Gastroesophageal sphincter (tissue), 4 donors: Measurements from ENCODE around the gene VAV2. TPM values are rescaled to one million over a fixed set of nuclear protein-coding genes. Genes with fewer than 3 reads are reported as not detected.
A peak's percentile ranks its signal among the peaks of the same experiment; 100 is the strongest.

Source experiments
- ATAC-seq: fragments of 150-250 bp; one replicate; pipeline ENCODE4 v1.9.1; 2016; ENCODE audit warnings: mild to moderate bottlenecking, moderate library complexity
- H3K27ac ChIP-seq, 4 donors: fragments of 200-600 bp; sonication (generic) in 3 of 4; 1 replicate in 3 of 4; 2 replicates in 1 of 4; pipeline ENCODE4 v1.5.1; 2016 to 2019
- H3K27me3 ChIP-seq: fragments of 200-600 bp; sonication (generic); one replicate; pipeline ENCODE4 v1.5.1; 2019
- H3K36me3 ChIP-seq, 2 donors: fragments of 200-600 bp; sonication (generic); one replicate each; pipeline ENCODE4 v1.5.1; 2019; ENCODE audit warnings: control low read depth in 1 of 2
- H3K4me1 ChIP-seq, 3 donors: fragments of 200-600 bp; sonication (generic); 1 replicate in 2 of 3; 2 replicates in 1 of 3; pipeline ENCODE4 v1.5.1; 2016 to 2019; ENCODE audit warnings: control low read depth in 2 of 3
- H3K4me3 ChIP-seq, 2 donors: fragments of 200-600 bp; sonication (generic); one replicate each; pipeline ENCODE4 v1.5.1; 2019; ENCODE audit warnings: mild to moderate bottlenecking in 1 of 2, moderate library complexity in 1 of 2
- H3K9me3 ChIP-seq, 3 donors: fragments of 200-600 bp; sonication (generic); one replicate each; pipeline ENCODE4 v1.5.1; 2017 to 2019; ENCODE audit warnings: control low read depth in 2 of 3
- EP300 ChIP-seq: sonication (generic); formaldehyde crosslinking; IDR thresholded peaks from one replicate; pipeline ENCODE4 v1.6.1; 2017; ENCODE audit warnings: antibody characterized with exemption, mild to moderate bottlenecking
- POLR2A ChIP-seq, 2 donors: fragments of 450-650 bp; IDR thresholded peaks; one replicate each; pipeline ENCODE4 v1.6.1; 2017; ENCODE audit warnings: antibody characterized with exemption in 2 of 2, mild to moderate bottlenecking in 2 of 2, moderate library complexity in 1 of 2
- POLR2AphosphoS5 ChIP-seq: sonication (generic); formaldehyde crosslinking; IDR thresholded peaks from one replicate; pipeline ENCODE4 v1.6.1; 2017; ENCODE audit warnings: antibody characterized with exemption
- WGBS, 2 donors: methylation state at CpG; one replicate each; pipeline ENCODE4 v1.1.5; 2018; ENCODE audit warnings: low coverage in 1 of 2; 5-methylcytosine and 5-hydroxymethylcytosine counted together
- total RNA-seq, 4 donors: library from RNA; depleted of rRNA; stranded (reverse); fragments of >200 nt; gene quantifications; one replicate each; pipeline ENCODE4 v1.1.0, GENCODE V29; 2016
- TF ChIP-seq, protein P1 (sequence below), 4 experiments: fragments of 200-600 bp in 2 of 4; fragments of 450-650 bp in 2 of 4; sonication (generic) in 1 of 4; IDR thresholded peaks; one replicate each; pipeline ENCODE4 v1.5.1; 2017 to 2019; ENCODE audit warnings: antibody characterized with exemption in 4 of 4, mild to moderate bottlenecking in 2 of 4, moderate library complexity in 2 of 4

Gene VAV2
- total RNA-seq, 4 donors from 2014 or later, result 7.7 to 16.8 (median 8.9) TPM

DNA sequence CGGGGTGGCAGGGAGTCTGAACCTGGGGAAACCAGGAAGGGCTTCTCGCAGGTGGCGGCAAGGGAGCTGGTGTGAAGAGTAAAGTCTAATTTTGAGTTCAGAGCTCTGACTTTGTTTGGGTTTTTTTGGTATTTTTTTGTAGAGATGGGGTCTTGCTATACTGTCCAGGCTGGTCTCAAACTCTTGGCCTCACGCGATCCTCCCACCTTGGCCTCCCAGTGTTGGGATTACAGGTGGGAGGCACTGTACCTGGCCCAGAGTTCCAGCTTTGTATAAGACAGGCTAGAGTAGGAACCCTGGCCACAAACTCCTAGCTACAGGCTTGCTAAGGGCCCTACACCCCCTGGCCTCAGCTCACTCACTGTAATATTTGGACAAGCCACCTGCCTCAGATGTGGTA lies 148.9 kb downstream of the VAV2 start:
- Histone ChIP-seq H3K4me3 (no peak overlapping the region), H3K27me3 (no peaks in the 10 kb centered on the region), H3K27ac (no peak overlapping the region), H3K4me1 (peaks cover 0 to 29% (median 8%) of the 10 kb centered on the region in 3 donors), H3K36me3 (no peaks in the 10 kb centered on the region), H3K9me3 (no peaks in the 10 kb centered on the region)
- 90 to 95% methylated on average over 2 to 3 of the region's 5 CpGs for WGBS, 2 donors
- TF ChIP-seq EP300 (no peak), POLR2AphosphoS5 (no peak)
- ATAC-seq, result no peak

DNA sequence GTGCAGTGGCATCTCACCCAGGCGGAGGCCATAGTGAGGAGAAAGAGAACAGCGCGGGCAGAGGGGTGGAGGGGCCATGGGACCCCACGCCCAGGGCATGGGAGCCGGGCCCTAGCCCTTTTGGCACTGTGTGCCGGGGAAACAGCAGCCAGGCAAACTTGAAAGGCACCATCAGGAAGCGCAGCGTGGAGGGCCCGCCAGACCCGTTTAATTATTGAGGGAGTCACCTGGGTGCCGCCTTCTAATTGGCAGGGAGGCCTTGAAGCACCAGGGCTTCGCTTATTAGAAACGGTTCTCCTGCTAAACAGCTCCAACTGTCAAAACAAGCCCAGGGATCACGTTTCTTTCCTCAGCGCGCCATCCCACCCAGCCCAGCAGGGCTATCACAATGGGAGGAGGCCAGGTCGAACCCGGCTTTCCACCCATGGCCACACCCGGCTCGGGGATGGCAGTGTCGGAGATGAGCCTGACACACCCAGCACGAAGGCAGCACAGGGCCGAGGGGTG lies 149.3 kb downstream of the VAV2 start:
- WGBS, 2 donors, result no CpG with 5 or more reads among the region's 23 CpGs
- Histone ChIP-seq H3K4me1 (peaks cover 0 to 29% (median 8%) of the 10 kb centered on the region in 3 donors), H3K4me3 (no peak overlapping the region), H3K36me3 (no peaks in the 10 kb centered on the region), H3K27me3 (no peaks in the 10 kb centered on the region), H3K9me3 (no peaks in the 10 kb centered on the region), H3K27ac (no peak overlapping the region)
- ATAC-seq, result no peak
- TF ChIP-seq POLR2A (IDR thresholded peaks at IDR 0.05), result no peak
- TF ChIP-seq, protein P1, sequence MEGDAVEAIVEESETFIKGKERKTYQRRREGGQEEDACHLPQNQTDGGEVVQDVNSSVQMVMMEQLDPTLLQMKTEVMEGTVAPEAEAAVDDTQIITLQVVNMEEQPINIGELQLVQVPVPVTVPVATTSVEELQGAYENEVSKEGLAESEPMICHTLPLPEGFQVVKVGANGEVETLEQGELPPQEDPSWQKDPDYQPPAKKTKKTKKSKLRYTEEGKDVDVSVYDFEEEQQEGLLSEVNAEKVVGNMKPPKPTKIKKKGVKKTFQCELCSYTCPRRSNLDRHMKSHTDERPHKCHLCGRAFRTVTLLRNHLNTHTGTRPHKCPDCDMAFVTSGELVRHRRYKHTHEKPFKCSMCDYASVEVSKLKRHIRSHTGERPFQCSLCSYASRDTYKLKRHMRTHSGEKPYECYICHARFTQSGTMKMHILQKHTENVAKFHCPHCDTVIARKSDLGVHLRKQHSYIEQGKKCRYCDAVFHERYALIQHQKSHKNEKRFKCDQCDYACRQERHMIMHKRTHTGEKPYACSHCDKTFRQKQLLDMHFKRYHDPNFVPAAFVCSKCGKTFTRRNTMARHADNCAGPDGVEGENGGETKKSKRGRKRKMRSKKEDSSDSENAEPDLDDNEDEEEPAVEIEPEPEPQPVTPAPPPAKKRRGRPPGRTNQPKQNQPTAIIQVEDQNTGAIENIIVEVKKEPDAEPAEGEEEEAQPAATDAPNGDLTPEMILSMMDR (IDR thresholded peaks at IDR 0.05), result no peak
- no peak for TF ChIP-seq POLR2AphosphoS5
- no peak for TF ChIP-seq EP300

DNA sequence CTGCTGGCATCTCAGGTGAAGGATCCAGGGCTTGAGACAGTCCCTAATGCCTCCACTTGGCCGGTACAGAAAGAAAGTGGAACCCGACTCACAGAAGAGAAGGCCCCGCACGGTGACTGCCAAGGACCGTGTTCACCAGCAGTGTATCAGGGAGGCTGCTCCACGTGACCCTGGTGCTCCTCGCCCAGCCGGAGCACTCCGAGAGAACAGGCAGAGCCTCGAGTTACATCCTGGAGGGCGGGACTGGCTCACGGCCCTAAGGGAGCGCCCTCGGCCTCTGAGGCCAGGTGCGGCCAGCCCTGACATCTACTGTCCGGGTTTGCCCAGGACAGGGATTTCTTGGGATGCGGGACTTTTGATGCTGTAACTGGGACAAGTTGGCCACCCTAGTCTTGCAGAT lies 149.9 kb downstream of the VAV2 start:
- WGBS, 2 donors, result 73 to 82% methylated on average over 3 to 5 of the region's 17 CpGs
- H3K36me3 ChIP-seq, result no peaks in the 10 kb centered on the region
- H3K4me1 ChIP-seq, result peaks cover 0 to 29% (median 8%) of the 10 kb centered on the region in 3 donors
- no peak overlapping the region for H3K27ac ChIP-seq
- ATAC-seq, result no peak
- H3K4me3 ChIP-seq, result no peak overlapping the region
- H3K27me3 ChIP-seq, result no peaks in the 10 kb centered on the region
- no peaks in the 10 kb centered on the region for H3K9me3 ChIP-seq
- no peak for TF ChIP-seq EP300
- TF ChIP-seq, protein P1 (IDR thresholded peaks at IDR 0.05), result no peak
- TF ChIP-seq POLR2A (IDR thresholded peaks at IDR 0.05), result no peak
- TF ChIP-seq POLR2AphosphoS5, result no peak

DNA sequence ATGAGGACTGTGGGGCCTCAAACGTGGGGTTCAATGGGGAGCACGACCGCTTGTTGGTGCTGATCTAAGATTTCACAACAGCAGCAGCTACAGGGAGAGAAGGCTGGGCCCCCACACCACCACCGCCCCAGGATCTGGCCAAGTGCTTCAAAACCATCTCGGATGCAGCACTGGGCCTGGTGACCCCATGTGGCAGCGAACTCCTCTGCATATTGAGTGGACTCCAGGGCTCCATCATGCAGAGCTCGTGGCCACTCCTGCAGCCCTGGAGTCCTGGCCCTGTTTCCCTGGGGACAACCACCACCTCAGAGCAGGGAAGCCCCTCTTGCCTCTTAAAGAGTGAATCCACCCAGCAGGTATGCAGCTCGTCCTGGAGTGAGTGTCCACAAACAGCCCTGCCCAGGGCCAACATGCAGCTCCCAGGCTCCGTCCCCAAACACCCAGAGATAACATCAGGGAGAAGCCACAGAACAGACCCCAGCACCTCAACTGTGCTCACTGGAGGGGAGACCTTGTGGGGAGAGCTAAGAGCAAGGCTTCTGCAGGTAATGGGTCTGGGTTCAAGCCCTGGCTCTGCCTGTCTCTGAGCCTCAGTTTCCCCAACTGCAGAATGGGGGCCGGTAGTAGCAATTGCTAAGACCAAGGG lies 150.8 kb downstream of the VAV2 start:
- 100% methylated on average over 1 of the region's 10 CpGs for WGBS, 2 donors
- TF ChIP-seq EP300 (no peak), POLR2AphosphoS5 (no peak), POLR2A (IDR thresholded peaks at IDR 0.05) (no peak)
- TF ChIP-seq, protein P1 (IDR thresholded peaks at IDR 0.05), result no peak
- Histone ChIP-seq H3K4me3 (no peak overlapping the region), H3K4me1 (peaks cover 0 to 29% (median 8%) of the 10 kb centered on the region in 3 donors), H3K27me3 (no peaks in the 10 kb centered on the region), H3K9me3 (no peaks in the 10 kb centered on the region), H3K27ac (no peak overlapping the region), H3K36me3 (no peaks in the 10 kb centered on the region)
- no peak for ATAC-seq

GRCh38 chr9:133839822-133840329 lies 152.2 kb downstream of the VAV2 start:
- H3K27ac ChIP-seq, result peak overlapping the region in 1 of 4 donors; percentile 4
- peak; percentile 25 for ATAC-seq
- H3K27me3 ChIP-seq, result no peaks in the 10 kb centered on the region
- H3K9me3 ChIP-seq, result no peaks in the 10 kb centered on the region
- no peak overlapping the region for H3K4me3 ChIP-seq
- H3K4me1 ChIP-seq, result peaks cover 0 to 18% (median 8%) of the 10 kb centered on the region in 3 donors
- H3K36me3 ChIP-seq, result no peaks in the 10 kb centered on the region
- 0% methylated on average over 2 of the region's 15 CpGs; no CpG with 5 or more reads in 1 of the 2 donors for WGBS, 2 donors
- TF ChIP-seq POLR2A (IDR thresholded peaks at IDR 0.05), result no peak
